Measurements from ENCODE around the gene PRF1.

Gene PRF1

DNA sequence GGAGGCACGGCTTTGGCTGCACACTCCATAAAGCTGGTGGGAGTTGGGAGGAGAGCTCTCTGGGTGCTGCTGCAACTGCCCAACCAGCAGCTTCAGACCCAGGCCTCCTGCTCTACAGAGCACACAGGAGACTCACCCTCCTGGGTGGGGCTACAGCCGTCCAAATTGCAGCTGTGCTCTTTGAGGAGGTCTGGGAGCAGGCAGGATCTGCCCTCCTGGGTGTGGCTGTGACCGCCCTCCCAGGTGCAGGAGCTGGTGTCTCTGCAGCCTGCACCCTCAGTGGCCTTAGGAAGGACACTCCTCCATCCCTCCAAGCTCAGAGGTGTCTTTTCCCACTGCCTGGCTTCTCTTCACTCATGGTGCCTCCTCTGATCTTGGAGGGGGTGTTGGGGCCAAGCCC is 20.0 kb upstream of the PRF1 start:
- H3K36me3 ChIP-seq (ENCODE audit: control insufficient read depth in 1 of 2, insufficient read depth in 2 of 2, low read length in 2 of 2): no peaks in the 10 kb centered on the region
- no peaks in the 10 kb centered on the region for H3K79me2 ChIP-seq (ENCODE audit: control insufficient read depth, insufficient read depth, low read length, poor library complexity)
- no peak overlapping the region for H2BK5ac ChIP-seq (ENCODE audit: low read depth, low read length, poor library complexity)
- H2AK5ac ChIP-seq (ENCODE audit: low read length): no peak overlapping the region
- H3K4me3 ChIP-seq (ENCODE audit: low read depth, low read length): no peak overlapping the region
- H4K8ac ChIP-seq (ENCODE audit: low read depth, low read length): no peak overlapping the region
- no peak overlapping the region for H3K9ac ChIP-seq (ENCODE audit: low read length)
- DNase-seq: no peak
- no peaks in the 10 kb centered on the region for H3K79me1 ChIP-seq (ENCODE audit: low read length)
- no peak overlapping the region for H3K18ac ChIP-seq (ENCODE audit: low read length)
- peak overlapping the region; percentile 61 for H3K23ac ChIP-seq (ENCODE audit: low read length)
- WGBS (ENCODE audit: extremely low coverage, insufficient coverage, insufficient read length): no CpG with 5 or more reads among the region's 3 CpGs
- H2BK12ac ChIP-seq (ENCODE audit: low read length): no peak overlapping the region
- peaks cover 2% of the 10 kb centered on the region for H3K9me3 ChIP-seq (ENCODE audit: insufficient read depth, low read depth, low read length)
- H4K91ac ChIP-seq (ENCODE audit: low read depth, low read length): no peak overlapping the region
- H3K14ac ChIP-seq (ENCODE audit: low read length): no peak overlapping the region
- no peaks in the 10 kb centered on the region for H3K4me1 ChIP-seq (ENCODE audit: control insufficient read depth in 1 of 2, insufficient read depth in 2 of 2, low read length in 2 of 2)
- no peak overlapping the region for H4K12ac ChIP-seq (ENCODE audit: low read depth, low read length)
- no peaks in the 10 kb centered on the region for H3K27me3 ChIP-seq (ENCODE audit: insufficient read depth, low read length)
- H3K27ac ChIP-seq (ENCODE audit: low read depth, low read length): no peak overlapping the region
- no peak overlapping the region for H3K4me2 ChIP-seq (ENCODE audit: low read length)
- no peak overlapping the region for H3K4ac ChIP-seq (ENCODE audit: low read depth, low read length)
- H2AFZ ChIP-seq (ENCODE audit: insufficient read depth, low read length, poor library complexity): no peak overlapping the region
- H2BK120ac ChIP-seq (ENCODE audit: insufficient read depth, low read length, poor library complexity): no peak overlapping the region

DNA sequence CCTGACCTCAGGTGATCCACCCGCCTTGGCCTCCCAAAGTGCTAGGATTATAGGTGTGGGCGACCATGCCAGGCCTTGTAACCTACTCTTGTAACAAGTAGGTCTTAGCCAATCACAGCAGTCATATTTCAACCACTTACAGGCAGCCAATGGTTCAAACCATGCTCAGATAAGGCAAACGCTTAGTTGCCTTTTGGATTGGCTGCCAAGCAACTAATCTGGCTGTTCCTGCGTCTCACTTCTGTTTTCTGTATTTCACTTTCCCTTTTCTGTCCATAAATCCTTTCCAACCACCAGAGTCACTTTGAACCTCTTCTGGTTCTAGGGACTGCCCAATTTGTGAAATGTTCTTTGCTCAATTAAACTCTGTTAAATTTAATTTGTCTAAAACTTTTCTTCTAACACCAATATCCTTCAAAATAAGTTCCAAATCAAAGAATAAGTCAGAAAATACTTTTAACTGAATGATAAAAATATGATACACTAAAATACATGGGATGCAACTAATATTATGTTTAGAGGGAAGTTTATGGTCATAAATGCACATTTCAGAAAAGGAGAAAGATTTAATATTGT is 19.1 kb upstream of the PRF1 start:
- Histone ChIP-seq H3K79me1 (ENCODE audit: low read length) (no peaks in the 10 kb centered on the region), H4K91ac (ENCODE audit: low read depth, low read length) (no peak overlapping the region), H3K79me2 (ENCODE audit: control insufficient read depth, insufficient read depth, low read length, poor library complexity) (no peaks in the 10 kb centered on the region), H3K36me3 (ENCODE audit: control insufficient read depth in 1 of 2, insufficient read depth in 2 of 2, low read length in 2 of 2) (no peaks in the 10 kb centered on the region), H2AK5ac (ENCODE audit: low read length) (no peak overlapping the region), H3K14ac (ENCODE audit: low read length) (no peak overlapping the region), H2AFZ (ENCODE audit: insufficient read depth, low read length, poor library complexity) (no peak overlapping the region), H4K12ac (ENCODE audit: low read depth, low read length) (no peak overlapping the region), H3K23ac (ENCODE audit: low read length) (no peak overlapping the region), H3K4me1 (ENCODE audit: control insufficient read depth in 1 of 2, insufficient read depth in 2 of 2, low read length in 2 of 2) (no peaks in the 10 kb centered on the region), H3K9ac (ENCODE audit: low read length) (no peak overlapping the region), H3K4me3 (ENCODE audit: low read depth, low read length) (no peak overlapping the region), H3K4me2 (ENCODE audit: low read length) (no peak overlapping the region), H3K9me3 (ENCODE audit: insufficient read depth, low read depth, low read length) (peaks cover 2% of the 10 kb centered on the region), H3K27ac (ENCODE audit: low read depth, low read length) (no peak overlapping the region), H3K18ac (ENCODE audit: low read length) (no peak overlapping the region), H3K27me3 (ENCODE audit: insufficient read depth, low read length) (no peaks in the 10 kb centered on the region), H3K4ac (ENCODE audit: low read depth, low read length) (no peak overlapping the region), H2BK12ac (ENCODE audit: low read length) (no peak overlapping the region), H4K8ac (ENCODE audit: low read depth, low read length) (no peak overlapping the region), H2BK5ac (ENCODE audit: low read depth, low read length, poor library complexity) (no peak overlapping the region), H2BK120ac (ENCODE audit: insufficient read depth, low read length, poor library complexity) (no peak overlapping the region)
- no peak for DNase-seq
- WGBS (ENCODE audit: extremely low coverage, insufficient coverage, insufficient read length): no CpG with 5 or more reads among the region's 4 CpGs

DNA sequence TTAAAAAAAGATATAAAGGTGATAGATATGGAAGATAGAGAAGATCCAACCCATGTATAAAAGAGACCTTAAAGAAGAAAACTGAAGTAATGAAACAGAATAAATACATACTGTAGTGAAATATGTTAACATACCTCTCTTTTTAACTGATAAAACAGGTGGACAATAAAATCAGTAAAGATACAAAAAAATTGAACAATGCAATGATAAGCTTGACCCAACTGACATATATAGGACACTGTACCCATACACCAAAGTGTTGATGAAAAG is 17.4 kb upstream of the PRF1 start:
- no peak overlapping the region for H2BK12ac ChIP-seq (ENCODE audit: low read length)
- no peak overlapping the region for H3K23ac ChIP-seq (ENCODE audit: low read length)
- no peaks in the 10 kb centered on the region for H3K4me1 ChIP-seq (ENCODE audit: control insufficient read depth in 1 of 2, insufficient read depth in 2 of 2, low read length in 2 of 2)
- no peak overlapping the region for H3K27ac ChIP-seq (ENCODE audit: low read depth, low read length)
- no peak overlapping the region for H3K9ac ChIP-seq (ENCODE audit: low read length)
- no peak overlapping the region for H4K91ac ChIP-seq (ENCODE audit: low read depth, low read length)
- H3K36me3 ChIP-seq (ENCODE audit: control insufficient read depth in 1 of 2, insufficient read depth in 2 of 2, low read length in 2 of 2): no peaks in the 10 kb centered on the region
- H3K14ac ChIP-seq (ENCODE audit: low read length): no peak overlapping the region
- H3K4me2 ChIP-seq (ENCODE audit: low read length): no peak overlapping the region
- H2BK120ac ChIP-seq (ENCODE audit: insufficient read depth, low read length, poor library complexity): no peak overlapping the region
- no peaks in the 10 kb centered on the region for H3K27me3 ChIP-seq (ENCODE audit: insufficient read depth, low read length)
- H3K18ac ChIP-seq (ENCODE audit: low read length): no peak overlapping the region
- H3K79me1 ChIP-seq (ENCODE audit: low read length): no peaks in the 10 kb centered on the region
- peaks cover 2% of the 10 kb centered on the region for H3K9me3 ChIP-seq (ENCODE audit: insufficient read depth, low read depth, low read length)
- H4K8ac ChIP-seq (ENCODE audit: low read depth, low read length): no peak overlapping the region
- H2AFZ ChIP-seq (ENCODE audit: insufficient read depth, low read length, poor library complexity): no peak overlapping the region
- H4K12ac ChIP-seq (ENCODE audit: low read depth, low read length): no peak overlapping the region
- H3K79me2 ChIP-seq (ENCODE audit: control insufficient read depth, insufficient read depth, low read length, poor library complexity): no peaks in the 10 kb centered on the region
- no peak overlapping the region for H3K4ac ChIP-seq (ENCODE audit: low read depth, low read length)
- H2BK5ac ChIP-seq (ENCODE audit: low read depth, low read length, poor library complexity): no peak overlapping the region
- no peak overlapping the region for H3K4me3 ChIP-seq (ENCODE audit: low read depth, low read length)
- no peak overlapping the region for H2AK5ac ChIP-seq (ENCODE audit: low read length)
- no peak for DNase-seq

DNA sequence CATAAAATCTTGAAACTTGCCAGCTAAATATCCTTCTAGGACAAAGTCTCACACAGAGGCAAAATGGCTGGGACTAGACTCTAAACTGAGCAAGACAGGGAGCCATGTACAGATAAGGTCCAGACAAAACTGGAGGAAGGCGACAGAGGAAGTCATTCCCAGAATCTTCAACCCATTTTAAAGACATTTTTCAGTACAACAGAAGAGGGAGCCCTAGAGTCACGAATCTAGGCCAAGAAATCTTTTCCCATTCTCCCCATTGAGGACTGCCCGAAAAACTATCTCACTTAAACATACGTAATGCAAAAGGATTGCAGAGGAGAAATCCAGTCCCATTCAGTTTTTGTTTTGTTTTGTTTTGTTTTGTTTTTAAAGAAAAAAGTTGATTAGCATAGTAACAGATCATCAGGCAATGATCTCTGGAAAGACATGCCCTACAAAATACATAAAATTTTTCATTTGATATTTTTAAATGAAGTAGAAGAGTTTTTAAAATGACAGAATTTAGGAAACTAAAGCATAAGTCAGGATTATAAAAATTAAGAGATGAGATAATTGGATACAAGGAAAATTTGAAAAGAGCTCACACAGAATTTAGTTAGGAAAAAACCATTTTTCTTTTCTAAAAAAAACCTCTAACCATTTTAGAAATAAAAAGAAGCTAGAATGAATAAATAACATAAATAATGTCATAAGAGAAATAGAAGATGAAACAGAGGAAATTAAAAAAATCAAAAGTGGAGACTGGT is 16.9 kb upstream of the PRF1 start:
- Histone ChIP-seq H3K23ac (ENCODE audit: low read length) (no peak overlapping the region), H4K12ac (ENCODE audit: low read depth, low read length) (no peak overlapping the region), H3K79me2 (ENCODE audit: control insufficient read depth, insufficient read depth, low read length, poor library complexity) (no peaks in the 10 kb centered on the region), H3K27ac (ENCODE audit: low read depth, low read length) (no peak overlapping the region), H3K79me1 (ENCODE audit: low read length) (no peaks in the 10 kb centered on the region), H4K8ac (ENCODE audit: low read depth, low read length) (no peak overlapping the region), H3K9ac (ENCODE audit: low read length) (no peak overlapping the region), H2BK12ac (ENCODE audit: low read length) (no peak overlapping the region), H3K4me1 (ENCODE audit: control insufficient read depth in 1 of 2, insufficient read depth in 2 of 2, low read length in 2 of 2) (no peaks in the 10 kb centered on the region), H2AFZ (ENCODE audit: insufficient read depth, low read length, poor library complexity) (no peak overlapping the region), H3K18ac (ENCODE audit: low read length) (no peak overlapping the region), H3K14ac (ENCODE audit: low read length) (no peak overlapping the region), H2BK120ac (ENCODE audit: insufficient read depth, low read length, poor library complexity) (no peak overlapping the region), H2BK5ac (ENCODE audit: low read depth, low read length, poor library complexity) (no peak overlapping the region), H3K36me3 (ENCODE audit: control insufficient read depth in 1 of 2, insufficient read depth in 2 of 2, low read length in 2 of 2) (no peaks in the 10 kb centered on the region), H3K4me2 (ENCODE audit: low read length) (no peak overlapping the region), H3K9me3 (ENCODE audit: insufficient read depth, low read depth, low read length) (peaks cover 2% of the 10 kb centered on the region), H3K4me3 (ENCODE audit: low read depth, low read length) (no peak overlapping the region), H3K4ac (ENCODE audit: low read depth, low read length) (no peak overlapping the region), H2AK5ac (ENCODE audit: low read length) (no peak overlapping the region), H4K91ac (ENCODE audit: low read depth, low read length) (no peak overlapping the region), H3K27me3 (ENCODE audit: insufficient read depth, low read length) (no peaks in the 10 kb centered on the region)
- no CpG with 5 or more reads among the region's 4 CpGs for WGBS (ENCODE audit: extremely low coverage, insufficient coverage, insufficient read length)
- DNase-seq: peak; percentile 38 to 77
